C4-2B (cell line): Measurements from ENCODE around the gene DLG2.

Experiments used
- ZFX ChIP-seq: fragments of 450-650 bp; IDR thresholded peaks from 2 replicates; pipeline ENCODE4 v1.6.1; 2017
- TF ChIP-seq, protein P1 (sequence below): fragments of 450-650 bp; conservative IDR thresholded peaks from 2 replicates; pipeline ENCODE4 v1.5.1; 2017; ENCODE audit warnings: mild to moderate bottlenecking

DNA sequence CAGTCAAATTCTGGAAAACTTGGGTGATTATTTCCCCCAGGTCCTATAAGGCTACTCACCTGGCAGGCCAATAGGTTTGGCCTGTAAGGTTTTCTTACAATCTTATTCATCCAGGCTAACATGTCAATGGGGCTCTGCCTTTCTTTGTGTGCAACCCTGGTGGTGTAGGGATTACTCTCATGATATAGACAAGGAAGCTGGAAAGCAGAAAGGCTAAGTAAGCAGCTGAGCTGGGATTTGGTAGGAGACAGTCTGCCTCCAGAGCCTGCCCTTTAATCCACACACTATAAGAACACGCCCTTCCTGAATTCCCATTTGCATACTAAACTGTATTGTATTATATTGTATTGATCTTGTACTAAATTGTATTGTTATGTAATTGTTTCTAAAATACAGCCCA lies 1967.7 kb downstream of the DLG2 start:
- TF ChIP-seq, protein P1, sequence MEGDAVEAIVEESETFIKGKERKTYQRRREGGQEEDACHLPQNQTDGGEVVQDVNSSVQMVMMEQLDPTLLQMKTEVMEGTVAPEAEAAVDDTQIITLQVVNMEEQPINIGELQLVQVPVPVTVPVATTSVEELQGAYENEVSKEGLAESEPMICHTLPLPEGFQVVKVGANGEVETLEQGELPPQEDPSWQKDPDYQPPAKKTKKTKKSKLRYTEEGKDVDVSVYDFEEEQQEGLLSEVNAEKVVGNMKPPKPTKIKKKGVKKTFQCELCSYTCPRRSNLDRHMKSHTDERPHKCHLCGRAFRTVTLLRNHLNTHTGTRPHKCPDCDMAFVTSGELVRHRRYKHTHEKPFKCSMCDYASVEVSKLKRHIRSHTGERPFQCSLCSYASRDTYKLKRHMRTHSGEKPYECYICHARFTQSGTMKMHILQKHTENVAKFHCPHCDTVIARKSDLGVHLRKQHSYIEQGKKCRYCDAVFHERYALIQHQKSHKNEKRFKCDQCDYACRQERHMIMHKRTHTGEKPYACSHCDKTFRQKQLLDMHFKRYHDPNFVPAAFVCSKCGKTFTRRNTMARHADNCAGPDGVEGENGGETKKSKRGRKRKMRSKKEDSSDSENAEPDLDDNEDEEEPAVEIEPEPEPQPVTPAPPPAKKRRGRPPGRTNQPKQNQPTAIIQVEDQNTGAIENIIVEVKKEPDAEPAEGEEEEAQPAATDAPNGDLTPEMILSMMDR, result no peak
- TF ChIP-seq ZFX, result no peak
